ENCODE data around the gene FBLN2. TPM values are rescaled to one million over a fixed set of nuclear protein-coding genes. Genes with fewer than 3 reads are reported as not detected.

Gene FBLN2
- total RNA-seq, 2 donors from 2014 or later, result 12.8 to 318 TPM

DNA sequence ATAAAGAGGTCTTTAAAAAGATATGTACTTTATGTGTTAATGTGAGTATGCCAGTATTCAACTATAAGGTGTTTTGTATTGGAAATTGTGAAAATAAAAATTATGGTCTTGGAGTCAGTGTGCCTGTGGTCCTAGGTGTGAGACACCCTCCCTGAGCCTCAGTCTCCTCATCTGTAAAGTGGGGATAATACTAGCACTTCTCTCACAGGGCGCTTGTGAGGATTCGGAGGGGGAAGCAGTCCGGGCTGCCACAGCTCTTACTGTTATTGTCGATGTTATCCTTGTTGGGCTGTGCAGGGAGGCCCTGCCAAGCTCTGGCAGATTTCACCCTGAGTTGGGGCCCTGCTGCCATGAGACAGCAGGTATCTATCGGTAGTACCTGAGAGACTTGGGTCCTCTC, 26.7 kb upstream of the FBLN2 start:
- no peaks in the 10 kb centered on the region for H3K27me3 ChIP-seq (replicated peaks; ENCODE audit: insufficient read depth)
- H3K4me1 ChIP-seq (replicated peaks), result no peaks in the 10 kb centered on the region
- no peaks in the 10 kb centered on the region for H3K36me3 ChIP-seq
- TF ChIP-seq, protein P1, sequence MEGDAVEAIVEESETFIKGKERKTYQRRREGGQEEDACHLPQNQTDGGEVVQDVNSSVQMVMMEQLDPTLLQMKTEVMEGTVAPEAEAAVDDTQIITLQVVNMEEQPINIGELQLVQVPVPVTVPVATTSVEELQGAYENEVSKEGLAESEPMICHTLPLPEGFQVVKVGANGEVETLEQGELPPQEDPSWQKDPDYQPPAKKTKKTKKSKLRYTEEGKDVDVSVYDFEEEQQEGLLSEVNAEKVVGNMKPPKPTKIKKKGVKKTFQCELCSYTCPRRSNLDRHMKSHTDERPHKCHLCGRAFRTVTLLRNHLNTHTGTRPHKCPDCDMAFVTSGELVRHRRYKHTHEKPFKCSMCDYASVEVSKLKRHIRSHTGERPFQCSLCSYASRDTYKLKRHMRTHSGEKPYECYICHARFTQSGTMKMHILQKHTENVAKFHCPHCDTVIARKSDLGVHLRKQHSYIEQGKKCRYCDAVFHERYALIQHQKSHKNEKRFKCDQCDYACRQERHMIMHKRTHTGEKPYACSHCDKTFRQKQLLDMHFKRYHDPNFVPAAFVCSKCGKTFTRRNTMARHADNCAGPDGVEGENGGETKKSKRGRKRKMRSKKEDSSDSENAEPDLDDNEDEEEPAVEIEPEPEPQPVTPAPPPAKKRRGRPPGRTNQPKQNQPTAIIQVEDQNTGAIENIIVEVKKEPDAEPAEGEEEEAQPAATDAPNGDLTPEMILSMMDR (IDR thresholded peaks at IDR 0.05), result no peak
- TF ChIP-seq POLR2A (IDR thresholded peaks at IDR 0.05), result no peak
- H3K27ac ChIP-seq, result no peak overlapping the region
- WGBS, result 95% methylated on average over 5 of the region's 5 CpGs
- no peak for DNase-seq (ENCODE audit: low spot score)
- intact Hi-C loops (cut with DNase I), result no loop called here
- no peak overlapping the region for H3K4me3 ChIP-seq
- H3K9me3 ChIP-seq, result no peaks in the 10 kb centered on the region

DNA sequence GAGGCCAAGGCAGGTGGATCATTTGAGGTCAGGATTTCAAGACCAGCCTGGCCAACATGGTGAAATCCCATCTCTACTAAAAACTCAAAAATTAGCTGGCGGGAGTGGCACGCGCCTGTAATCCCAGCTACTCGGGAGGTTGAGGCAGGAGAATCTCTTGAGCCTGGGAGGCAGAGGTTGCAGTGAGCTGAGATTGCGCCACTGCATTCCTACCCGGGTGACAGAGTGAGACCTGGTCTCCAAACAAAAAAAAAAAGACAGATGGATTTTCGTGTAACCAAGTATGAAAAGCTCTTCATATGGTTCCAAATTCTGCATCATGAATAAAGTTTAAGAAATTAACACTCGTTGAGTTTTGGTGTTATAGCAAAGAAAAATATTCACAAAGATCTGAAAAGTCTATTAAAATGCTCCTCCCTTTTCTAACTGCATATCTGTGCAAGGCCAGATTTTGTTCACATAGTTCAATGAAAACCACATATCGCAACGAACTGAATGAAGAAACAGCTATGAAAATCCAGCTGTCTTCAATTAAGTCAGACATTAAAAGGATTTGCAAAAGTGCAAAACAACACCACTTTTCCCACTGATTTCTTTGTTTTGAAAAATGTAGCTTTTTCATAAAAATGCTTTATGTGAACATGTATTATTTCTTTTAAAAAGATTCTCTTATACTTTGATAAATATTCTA, 23.8 kb upstream of the FBLN2 start:
- Histone ChIP-seq H3K36me3 (no peaks in the 10 kb centered on the region), H3K27me3 (replicated peaks; ENCODE audit: insufficient read depth) (no peaks in the 10 kb centered on the region), H3K4me3 (no peak overlapping the region), H3K4me1 (replicated peaks) (no peaks in the 10 kb centered on the region), H3K27ac (peak overlapping the region in 1 of 2 donors; percentile 66), H3K9me3 (no peaks in the 10 kb centered on the region)
- DNase-seq (ENCODE audit: low spot score), result no peak
- 76% methylated on average over 10 of the region's 10 CpGs for WGBS
- TF ChIP-seq POLR2AphosphoS5 (IDR thresholded peaks at IDR 0.05) (no peak), POLR2A (IDR thresholded peaks at IDR 0.05) (no peak)
- TF ChIP-seq, protein P1 (IDR thresholded peaks at IDR 0.05), result no peak
- intact Hi-C loops (cut with DNase I), result no loop called here

DNA sequence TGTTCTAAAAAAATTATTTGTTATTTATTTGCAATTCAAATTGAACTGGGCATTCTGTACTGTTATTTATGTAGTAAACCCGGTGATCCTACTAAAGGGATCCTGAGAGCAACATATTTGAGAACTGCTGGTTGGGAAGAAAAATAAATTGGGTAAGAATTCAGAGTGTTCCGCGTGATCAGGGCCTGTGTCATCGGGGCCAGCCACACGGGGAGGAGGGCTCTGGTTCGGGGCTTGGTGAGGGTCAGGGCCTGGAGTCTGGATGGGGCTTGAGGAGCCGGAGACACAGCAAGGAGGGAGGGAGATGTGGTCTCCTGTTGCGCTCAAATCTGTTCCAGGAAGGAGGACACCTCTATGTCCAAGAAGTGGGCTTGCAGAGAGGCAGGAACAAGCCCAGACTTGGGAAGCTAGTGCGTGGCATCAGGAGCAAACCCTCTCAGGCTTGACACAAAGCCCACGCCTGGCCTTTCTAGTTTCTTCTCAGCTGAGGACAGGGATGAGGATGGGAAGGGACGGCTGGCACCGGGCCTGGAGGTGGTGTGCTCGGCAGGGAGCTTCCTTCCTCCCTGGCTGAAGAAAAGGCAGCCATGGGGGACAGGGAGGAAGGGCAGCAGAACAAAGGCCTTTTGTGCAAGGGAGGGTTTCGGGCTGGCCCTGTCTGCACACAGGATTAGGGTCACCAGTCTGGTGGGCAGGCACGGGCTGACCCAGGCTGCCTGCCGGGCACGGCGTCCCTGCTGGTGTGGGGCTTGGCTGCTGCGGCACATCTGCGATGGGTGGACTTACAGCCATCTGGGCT, 22.9 kb upstream of the FBLN2 start:
- TF ChIP-seq POLR2A (IDR thresholded peaks at IDR 0.05) (no peak), POLR2AphosphoS5 (IDR thresholded peaks at IDR 0.05) (no peak)
- TF ChIP-seq, protein P1 (IDR thresholded peaks at IDR 0.05), result no peak
- WGBS, result 40% methylated on average over 20 of the region's 20 CpGs
- no peaks in the 10 kb centered on the region for H3K36me3 ChIP-seq
- no peak for DNase-seq (ENCODE audit: low spot score)
- no peaks in the 10 kb centered on the region for H3K27me3 ChIP-seq (replicated peaks; ENCODE audit: insufficient read depth)
- no peaks in the 10 kb centered on the region for H3K9me3 ChIP-seq
- H3K27ac ChIP-seq, result peak overlapping the region; percentile 46 to 66
- H3K4me3 ChIP-seq, result no peak overlapping the region
- intact Hi-C loops (cut with DNase I), result no loop called here
- no peaks in the 10 kb centered on the region for H3K4me1 ChIP-seq (replicated peaks)

DNA sequence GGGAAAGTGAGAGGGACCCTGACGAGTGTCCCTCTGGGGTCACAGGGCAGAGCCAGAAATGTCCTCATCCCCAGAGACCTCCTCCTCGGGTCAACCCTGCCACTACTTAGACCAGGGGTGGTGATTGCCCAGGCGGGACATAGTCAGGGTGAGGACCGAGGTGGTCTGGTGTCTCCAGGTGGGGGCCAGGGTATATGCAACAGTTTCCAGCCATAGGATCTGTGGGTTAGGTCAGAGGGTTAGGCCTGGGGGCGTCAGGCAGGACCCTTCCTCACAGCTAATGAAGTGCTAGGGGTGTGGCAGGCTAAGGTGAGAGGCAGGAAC, 22.3 kb upstream of the FBLN2 start:
- 74% methylated on average over 5 of the region's 5 CpGs for WGBS
- H3K9me3 ChIP-seq, result no peaks in the 10 kb centered on the region
- no peaks in the 10 kb centered on the region for H3K36me3 ChIP-seq
- no peaks in the 10 kb centered on the region for H3K27me3 ChIP-seq (replicated peaks; ENCODE audit: insufficient read depth)
- intact Hi-C loops (cut with DNase I), result no loop called here
- no peak for DNase-seq (ENCODE audit: low spot score)
- no peak overlapping the region for H3K4me3 ChIP-seq
- no peaks in the 10 kb centered on the region for H3K4me1 ChIP-seq (replicated peaks)
- TF ChIP-seq POLR2A (IDR thresholded peaks at IDR 0.05) (no peak), POLR2AphosphoS5 (IDR thresholded peaks at IDR 0.05) (no peak)
- TF ChIP-seq, protein P1 (IDR thresholded peaks at IDR 0.05), result no peak
- H3K27ac ChIP-seq, result peak overlapping the region; percentile 46 to 66
